BE2C (cell line): ENCODE results near the gene SNORC.
"Not testable (repeated sequence)": the region's sequence is repeated elsewhere in the genome, so short reads cannot be mapped to it uniquely, and the experiment has no call there.

Source experiments
- DNase-seq: peaks from one replicate; pipeline ENCODE4 v3.0.0-alpha.2; 2020
- H3K27me3 ChIP-seq: fragments of 250-450 bp; sonication (Bioruptor Pico); 2 replicates; pipeline ENCODE4 v1.5.1; 2020; ENCODE audit warnings: mild to moderate bottlenecking
- H3K36me3 ChIP-seq: fragments of 250-450 bp; sonication (Bioruptor Pico); 2 replicates; pipeline ENCODE4 v1.5.1; 2020; ENCODE audit warnings: mild to moderate bottlenecking
- H3K4me1 ChIP-seq: fragments of 250-450 bp; sonication (Bioruptor Pico); 2 replicates; pipeline ENCODE4 v1.5.1; 2020
- H3K4me3 ChIP-seq: 2 replicates; pipeline ENCODE4 v1.5.1; 2011; ENCODE audit warnings: low read depth, low read length
- H3K9me3 ChIP-seq: fragments of 250-450 bp; sonication (Bioruptor Pico); 2 replicates; pipeline ENCODE4 v1.5.1; 2020
- TF ChIP-seq, protein P1 (sequence below): IDR thresholded peaks from 2 replicates; pipeline ENCODE4 v1.5.1; 2012; ENCODE audit warnings: mild to moderate bottlenecking, low read depth, low read length

Gene SNORC

DNA sequence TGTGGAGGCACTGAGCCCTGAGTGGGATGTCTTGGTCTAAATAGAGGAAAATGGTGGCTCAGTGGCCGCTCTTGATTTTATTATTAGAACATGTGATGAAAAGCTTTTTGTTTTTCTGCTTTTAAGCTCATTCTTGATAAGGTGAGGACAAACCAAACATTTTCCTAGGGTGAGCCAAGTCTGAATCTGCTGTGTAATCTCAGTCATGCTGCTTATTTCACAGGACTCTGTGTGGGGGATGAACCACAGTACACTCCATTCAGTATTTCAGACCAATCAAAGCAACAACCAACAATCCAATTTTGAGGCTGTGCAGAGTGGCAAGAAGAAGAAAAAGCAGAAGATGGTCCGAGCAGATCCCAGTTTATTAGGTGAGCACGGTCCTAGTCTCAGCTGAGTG is 20.0 kb upstream of the SNORC start:
- Histone ChIP-seq H3K9me3 (no peaks in the 10 kb centered on the region), H3K4me3 (no peak overlapping the region), H3K36me3 (peaks cover 62% of the 10 kb centered on the region), H3K27me3 (no peaks in the 10 kb centered on the region), H3K4me1 (no peaks in the 10 kb centered on the region)
- no peak for DNase-seq
- TF ChIP-seq, protein P1, sequence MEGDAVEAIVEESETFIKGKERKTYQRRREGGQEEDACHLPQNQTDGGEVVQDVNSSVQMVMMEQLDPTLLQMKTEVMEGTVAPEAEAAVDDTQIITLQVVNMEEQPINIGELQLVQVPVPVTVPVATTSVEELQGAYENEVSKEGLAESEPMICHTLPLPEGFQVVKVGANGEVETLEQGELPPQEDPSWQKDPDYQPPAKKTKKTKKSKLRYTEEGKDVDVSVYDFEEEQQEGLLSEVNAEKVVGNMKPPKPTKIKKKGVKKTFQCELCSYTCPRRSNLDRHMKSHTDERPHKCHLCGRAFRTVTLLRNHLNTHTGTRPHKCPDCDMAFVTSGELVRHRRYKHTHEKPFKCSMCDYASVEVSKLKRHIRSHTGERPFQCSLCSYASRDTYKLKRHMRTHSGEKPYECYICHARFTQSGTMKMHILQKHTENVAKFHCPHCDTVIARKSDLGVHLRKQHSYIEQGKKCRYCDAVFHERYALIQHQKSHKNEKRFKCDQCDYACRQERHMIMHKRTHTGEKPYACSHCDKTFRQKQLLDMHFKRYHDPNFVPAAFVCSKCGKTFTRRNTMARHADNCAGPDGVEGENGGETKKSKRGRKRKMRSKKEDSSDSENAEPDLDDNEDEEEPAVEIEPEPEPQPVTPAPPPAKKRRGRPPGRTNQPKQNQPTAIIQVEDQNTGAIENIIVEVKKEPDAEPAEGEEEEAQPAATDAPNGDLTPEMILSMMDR = no peak

GRCh38 chr2:232852081-232852480 is 18.0 kb upstream of the SNORC start:
- peaks cover 59% of the 10 kb centered on the region for H3K36me3 ChIP-seq
- DNase-seq, H3K9me3 ChIP-seq, H3K27me3 ChIP-seq, H3K4me1 ChIP-seq, H3K4me3 ChIP-seq: not testable (repeated sequence)

GRCh38 chr2:232852676-232853075 is 17.4 kb upstream of the SNORC start:
- H3K9me3 ChIP-seq = no peaks in the 10 kb centered on the region
- H3K36me3 ChIP-seq = peaks cover 59% of the 10 kb centered on the region
- TF ChIP-seq, protein P1 = no peak
- no peaks in the 10 kb centered on the region for H3K27me3 ChIP-seq
- no peak overlapping the region for H3K4me3 ChIP-seq
- DNase-seq = no peak
- H3K4me1 ChIP-seq = no peaks in the 10 kb centered on the region

- no peak for DNase-seq
- H3K4me3 ChIP-seq = no peak overlapping the region
- H3K36me3 ChIP-seq = peaks cover 48% of the 10 kb centered on the region
- TF ChIP-seq, protein P1 = no peak
- H3K9me3 ChIP-seq = no peaks in the 10 kb centered on the region
- H3K27me3 ChIP-seq = no peaks in the 10 kb centered on the region
- no peaks in the 10 kb centered on the region for H3K4me1 ChIP-seq
These were observed 16.0 kb upstream of the SNORC start for GRCh38 chr2:232854082-232854481.

- TF ChIP-seq, protein P1 = no peak
- no peak for DNase-seq
- Histone ChIP-seq H3K4me1 (no peaks in the 10 kb centered on the region), H3K9me3 (no peaks in the 10 kb centered on the region), H3K36me3 (peaks cover 36% of the 10 kb centered on the region), H3K4me3 (no peak overlapping the region), H3K27me3 (no peaks in the 10 kb centered on the region)
These were observed 12.9 kb upstream of the SNORC start for GRCh38 chr2:232857158-232857563.

- TF ChIP-seq, protein P1 = no peak
- Histone ChIP-seq H3K4me3 (no peak overlapping the region), H3K4me1 (no peaks in the 10 kb centered on the region), H3K9me3 (no peaks in the 10 kb centered on the region), H3K36me3 (peaks cover 27% of the 10 kb centered on the region), H3K27me3 (no peaks in the 10 kb centered on the region)
- no peak for DNase-seq
These were observed 10.6 kb upstream of the SNORC start for GRCh38 chr2:232859385-232859916.
